ENCODE results near the gene KRT24. TPM values are rescaled to one million over a fixed set of nuclear protein-coding genes. Genes with fewer than 3 reads are reported as not detected.

KRT24 gene
- total RNA-seq, 2 experiments from 2014 or later = not detected

GRCh38 chr17:40687106-40687505 lies 16.4 kb downstream of the KRT24 start:
- no peaks in the 10 kb centered on the region for H3K36me3 ChIP-seq (ENCODE audit: insufficient read depth, low read length)
- DNase-seq (no peak), ATAC-seq (ENCODE audit: poor library complexity) (no peak)
- intact Hi-C loops (cut with DNase I, micrococcal nuclease) = no loop called here
- POLR2A ChIA-PET = no interaction called here
- no peak overlapping the region for H3K27ac Mint-ChIP-seq
- no peaks in the 10 kb centered on the region for H3K9me3 ChIP-seq (ENCODE audit: control insufficient read depth in 1 of 2, insufficient read depth in 1 of 2, low read length in 2 of 2)
- H3K4me1 Mint-ChIP-seq (ENCODE audit: low read depth) = no peaks in the 10 kb centered on the region
- no peak overlapping the region for H3K27ac ChIP-seq (ENCODE audit: low read depth in 1 of 2, low read length in 2 of 2)
- peaks cover 3 to 5% of the 10 kb centered on the region in 2 experiments for H3K27me3 ChIP-seq (ENCODE audit: control insufficient read depth in 1 of 2, insufficient read depth in 2 of 2, low read length in 2 of 2)
- no peak for TF ChIP-seq CTCF (IDR thresholded peaks at IDR 0.05)
- no peak overlapping the region for H3K4me3 ChIP-seq (ENCODE audit: low read length)
- H3K4me1 ChIP-seq (ENCODE audit: insufficient read depth, low read length) = no peaks in the 10 kb centered on the region
- H3K9me3 Mint-ChIP-seq = no peaks in the 10 kb centered on the region
- H3K4me3 Mint-ChIP-seq = no peak overlapping the region
- CTCF ChIA-PET = no interaction called here
- H3K36me3 Mint-ChIP-seq (ENCODE audit: low read depth) = no peaks in the 10 kb centered on the region
- H3K27me3 Mint-ChIP-seq = peaks cover 7% of the 10 kb centered on the region

GRCh38 chr17:40686192-40686591 lies 17.4 kb downstream of the KRT24 start:
- ChIA-PET POLR2A (no interaction called here), CTCF (no interaction called here)
- intact Hi-C loops (cut with DNase I, micrococcal nuclease) = no loop called here

GRCh38 chr17:40680998-40681397 lies 22.6 kb downstream of the KRT24 start:
- Mint-ChIP-seq H3K27ac (no peak overlapping the region), H3K27me3 (peaks cover 60% of the 10 kb centered on the region), H3K4me3 (no peak overlapping the region), H3K9me3 (no peaks in the 10 kb centered on the region), H3K4me1 (ENCODE audit: low read depth) (no peaks in the 10 kb centered on the region), H3K36me3 (ENCODE audit: low read depth) (no peaks in the 10 kb centered on the region)
- Histone ChIP-seq H3K27ac (ENCODE audit: low read depth in 1 of 2, low read length in 2 of 2) (no peak overlapping the region), H3K4me3 (ENCODE audit: low read length) (no peak overlapping the region), H3K27me3 (ENCODE audit: control insufficient read depth in 1 of 2, insufficient read depth in 2 of 2, low read length in 2 of 2) (peaks cover 7 to 14% of the 10 kb centered on the region in 2 experiments), H3K9me3 (ENCODE audit: control insufficient read depth in 1 of 2, insufficient read depth in 1 of 2, low read length in 2 of 2) (no peaks in the 10 kb centered on the region), H3K4me1 (ENCODE audit: insufficient read depth, low read length) (no peaks in the 10 kb centered on the region), H3K36me3 (ENCODE audit: insufficient read depth, low read length) (no peaks in the 10 kb centered on the region)
- no peak for DNase-seq
- ATAC-seq (ENCODE audit: poor library complexity) = no peak
- CTCF ChIA-PET = interaction anchor here (0.6 kb wide), 1 partner anchor 614 kb away, joined by 3 read pairs; no protein-coding TSS in a partner anchor
- no peak for TF ChIP-seq CTCF (IDR thresholded peaks at IDR 0.05)
- intact Hi-C loops (cut with DNase I, micrococcal nuclease) = no loop called here
- POLR2A ChIA-PET = interaction anchor here (0.6 kb wide), 1 partner anchor 22 kb away, joined by 4 read pairs; no protein-coding TSS in a partner anchor

More at GRCh38 chr17:40686192-40686591, 17.4 kb downstream of the KRT24 start:
- H3K27ac ChIP-seq (ENCODE audit: low read depth in 1 of 2, low read length in 2 of 2) = no peak overlapping the region
- no peaks in the 10 kb centered on the region for H3K4me1 Mint-ChIP-seq (ENCODE audit: low read depth)
- H3K4me3 Mint-ChIP-seq = no peak overlapping the region
- DNase-seq (no peak), ATAC-seq (ENCODE audit: poor library complexity) (no peak)
- TF ChIP-seq CTCF (IDR thresholded peaks at IDR 0.05) = no peak
- H3K27ac Mint-ChIP-seq = no peak overlapping the region
- no peaks in the 10 kb centered on the region for H3K9me3 ChIP-seq (ENCODE audit: control insufficient read depth in 1 of 2, insufficient read depth in 1 of 2, low read length in 2 of 2)
- H3K27me3 ChIP-seq (ENCODE audit: control insufficient read depth in 1 of 2, insufficient read depth in 2 of 2, low read length in 2 of 2) = peaks cover 0 to 3% of the 10 kb centered on the region in 2 experiments
- no peak overlapping the region for H3K4me3 ChIP-seq (ENCODE audit: low read length)
- H3K27me3 Mint-ChIP-seq = peaks cover 15% of the 10 kb centered on the region
- H3K36me3 Mint-ChIP-seq (ENCODE audit: low read depth) = no peaks in the 10 kb centered on the region
- H3K4me1 ChIP-seq (ENCODE audit: insufficient read depth, low read length) = no peaks in the 10 kb centered on the region
- no peaks in the 10 kb centered on the region for H3K36me3 ChIP-seq (ENCODE audit: insufficient read depth, low read length)
- no peaks in the 10 kb centered on the region for H3K9me3 Mint-ChIP-seq
